ENCODE measurements around the gene ZNHIT2. TPM values are rescaled to one million over a fixed set of nuclear protein-coding genes. Genes with fewer than 3 reads are reported as not detected.

ZNHIT2 gene
- total and polyA plus RNA-seq, 2 of the 8 experiments (the other 6 are each of a cell fraction or from before 2014, with no cell fraction given), result 13.0 to 16.1 TPM

DNA sequence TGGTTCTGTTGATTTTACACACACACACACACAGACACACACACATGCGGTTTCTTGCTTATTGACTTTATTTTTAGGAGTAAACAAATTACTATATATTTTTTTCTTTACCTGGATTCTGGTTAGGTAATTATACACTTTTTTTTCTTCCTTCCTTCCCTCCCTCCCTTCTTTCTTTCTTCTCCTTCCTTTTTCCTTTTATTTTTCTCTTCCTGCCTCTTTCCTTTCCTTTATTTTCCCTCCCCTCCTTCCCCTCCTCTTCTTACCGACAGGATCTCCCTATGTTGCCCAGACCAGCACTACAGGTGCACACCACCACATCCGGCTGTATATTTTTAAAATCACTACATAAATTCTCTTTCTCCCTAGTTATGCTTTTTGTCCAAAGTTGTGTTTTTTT, 49.4 kb upstream of the ZNHIT2 start (continued):
- TF ChIP-seq, protein P1, sequence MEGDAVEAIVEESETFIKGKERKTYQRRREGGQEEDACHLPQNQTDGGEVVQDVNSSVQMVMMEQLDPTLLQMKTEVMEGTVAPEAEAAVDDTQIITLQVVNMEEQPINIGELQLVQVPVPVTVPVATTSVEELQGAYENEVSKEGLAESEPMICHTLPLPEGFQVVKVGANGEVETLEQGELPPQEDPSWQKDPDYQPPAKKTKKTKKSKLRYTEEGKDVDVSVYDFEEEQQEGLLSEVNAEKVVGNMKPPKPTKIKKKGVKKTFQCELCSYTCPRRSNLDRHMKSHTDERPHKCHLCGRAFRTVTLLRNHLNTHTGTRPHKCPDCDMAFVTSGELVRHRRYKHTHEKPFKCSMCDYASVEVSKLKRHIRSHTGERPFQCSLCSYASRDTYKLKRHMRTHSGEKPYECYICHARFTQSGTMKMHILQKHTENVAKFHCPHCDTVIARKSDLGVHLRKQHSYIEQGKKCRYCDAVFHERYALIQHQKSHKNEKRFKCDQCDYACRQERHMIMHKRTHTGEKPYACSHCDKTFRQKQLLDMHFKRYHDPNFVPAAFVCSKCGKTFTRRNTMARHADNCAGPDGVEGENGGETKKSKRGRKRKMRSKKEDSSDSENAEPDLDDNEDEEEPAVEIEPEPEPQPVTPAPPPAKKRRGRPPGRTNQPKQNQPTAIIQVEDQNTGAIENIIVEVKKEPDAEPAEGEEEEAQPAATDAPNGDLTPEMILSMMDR (IDR thresholded peaks at IDR 0.05; ENCODE audit: control extremely low read depth in 1 of 3, insufficient read depth in 1 of 3, low read depth in 1 of 3, low read length in 3 of 3), result no peak
- no peak for TF ChIP-seq NANOG (IDR thresholded peaks at IDR 0.05; ENCODE audit: insufficient read depth, low read depth, low read length, poor library complexity, severe bottlenecking)
- no peak for TF ChIP-seq EP300 (IDR thresholded peaks at IDR 0.05; ENCODE audit: borderline replicate concordance in 1 of 2, low read depth in 2 of 2, low read length in 2 of 2)
- no peak for TF ChIP-seq GTF2F1 (IDR thresholded peaks at IDR 0.05; ENCODE audit: borderline replicate concordance, low read depth, low read length)
